ENCODE measurements around the gene RASGEF1C. TPM values are rescaled to one million over a fixed set of nuclear protein-coding genes. Genes with fewer than 3 reads are reported as not detected.

Gene RASGEF1C
- total RNA-seq, 1 experiment from 2014 or later: not detected

DNA sequence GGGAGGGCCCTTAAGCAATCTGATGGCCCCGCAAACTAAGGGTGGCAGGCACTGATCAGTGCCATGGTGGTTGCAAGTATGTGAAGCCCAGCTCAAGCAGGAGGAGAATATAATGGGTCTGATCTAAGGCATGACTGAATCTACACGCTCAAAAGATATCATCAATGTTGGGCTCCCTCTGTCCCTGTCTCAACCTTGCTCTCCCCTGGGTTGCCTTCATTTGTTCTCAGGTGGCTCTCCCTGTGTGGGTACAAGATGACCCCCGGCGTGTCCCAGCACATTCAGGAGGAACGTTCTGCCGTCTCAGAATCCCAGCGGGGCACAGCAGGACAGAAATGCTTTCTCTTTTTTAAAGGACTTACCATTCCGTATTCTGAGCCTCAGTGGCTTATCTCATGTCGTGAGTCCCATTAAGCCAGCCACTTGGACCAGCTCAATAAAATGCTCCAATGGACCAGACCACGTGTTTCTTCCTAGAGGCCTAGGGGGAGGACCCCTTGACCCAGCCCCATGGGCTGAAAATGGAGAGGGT is 125.4 kb downstream of the RASGEF1C start:
- Histone ChIP-seq H3K79me2 (ENCODE audit: low read length) (no peaks in the 10 kb centered on the region), H3K4me3 (ENCODE audit: low read length) (no peak overlapping the region), H3K9me2 (replicated peaks; ENCODE audit: insufficient read depth, low read length) (no peaks in the 10 kb centered on the region), H3K4me1 (ENCODE audit: low read length) (no peaks in the 10 kb centered on the region), H4K20me1 (ENCODE audit: insufficient read depth, low read depth, low read length) (no peaks in the 10 kb centered on the region), H3K36me3 (ENCODE audit: insufficient read depth, low read length) (no peaks in the 10 kb centered on the region), H3K27me3 (ENCODE audit: low read length) (no peaks in the 10 kb centered on the region), H3K9ac (ENCODE audit: low read length) (no peak overlapping the region), H3K9me3 (ENCODE audit: low read length) (no peaks in the 10 kb centered on the region), H2AFZ (ENCODE audit: low read length) (no peak overlapping the region), H3K27ac (ENCODE audit: low read length) (no peak overlapping the region), H3K4me2 (ENCODE audit: low read depth, low read length, poor library complexity, severe bottlenecking) (no peak overlapping the region)
- no peak for DNase-seq

DNA sequence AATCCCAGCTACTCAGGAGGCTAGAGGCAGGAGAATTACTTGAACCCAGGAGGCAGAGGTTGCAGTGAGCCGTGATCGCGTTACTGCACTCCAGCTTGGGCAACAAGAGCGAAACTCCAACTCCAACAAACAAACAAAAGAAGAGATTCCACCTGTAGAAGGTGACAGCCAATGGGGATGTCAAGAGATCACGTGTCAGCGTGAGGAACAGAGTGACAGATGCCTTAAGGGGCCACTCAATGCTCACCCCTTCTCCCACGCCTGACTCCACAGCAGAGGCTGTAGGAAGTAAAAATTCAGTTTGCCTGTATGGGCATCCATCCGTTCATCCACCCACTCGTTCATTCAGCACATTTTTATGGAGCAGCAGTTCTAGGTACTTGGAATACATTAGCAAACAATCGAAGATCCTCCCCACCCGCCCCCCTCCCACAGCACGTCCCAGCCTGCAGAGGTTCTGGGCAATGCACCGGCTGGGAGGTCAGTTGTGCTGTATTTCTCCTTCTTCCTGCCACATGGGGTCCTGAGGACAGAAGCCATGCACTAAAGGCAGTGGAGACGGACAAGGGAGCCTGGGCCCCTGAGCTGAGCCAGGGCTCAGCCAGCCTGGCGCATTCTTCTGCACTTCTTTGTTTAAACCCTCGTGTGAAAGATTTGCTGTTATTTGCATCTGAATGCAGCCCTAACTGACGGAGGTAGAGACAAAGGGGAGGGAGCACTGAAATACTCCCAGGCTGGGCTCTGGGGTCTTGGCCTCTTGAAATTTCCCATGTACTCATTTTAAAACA is 126.2 kb downstream of the RASGEF1C start:
- Histone ChIP-seq H3K27me3 (ENCODE audit: low read length) (no peaks in the 10 kb centered on the region), H3K27ac (ENCODE audit: low read length) (no peak overlapping the region), H2AFZ (ENCODE audit: low read length) (no peak overlapping the region), H3K4me3 (ENCODE audit: low read length) (no peak overlapping the region), H4K20me1 (ENCODE audit: insufficient read depth, low read depth, low read length) (no peaks in the 10 kb centered on the region), H3K9me3 (ENCODE audit: low read length) (no peaks in the 10 kb centered on the region), H3K4me1 (ENCODE audit: low read length) (no peaks in the 10 kb centered on the region), H3K36me3 (ENCODE audit: insufficient read depth, low read length) (no peaks in the 10 kb centered on the region), H3K4me2 (ENCODE audit: low read depth, low read length, poor library complexity, severe bottlenecking) (no peak overlapping the region), H3K9me2 (replicated peaks; ENCODE audit: insufficient read depth, low read length) (no peaks in the 10 kb centered on the region), H3K9ac (ENCODE audit: low read length) (no peak overlapping the region), H3K79me2 (ENCODE audit: low read length) (no peaks in the 10 kb centered on the region)
- DNase-seq: peak; percentile 9

DNA sequence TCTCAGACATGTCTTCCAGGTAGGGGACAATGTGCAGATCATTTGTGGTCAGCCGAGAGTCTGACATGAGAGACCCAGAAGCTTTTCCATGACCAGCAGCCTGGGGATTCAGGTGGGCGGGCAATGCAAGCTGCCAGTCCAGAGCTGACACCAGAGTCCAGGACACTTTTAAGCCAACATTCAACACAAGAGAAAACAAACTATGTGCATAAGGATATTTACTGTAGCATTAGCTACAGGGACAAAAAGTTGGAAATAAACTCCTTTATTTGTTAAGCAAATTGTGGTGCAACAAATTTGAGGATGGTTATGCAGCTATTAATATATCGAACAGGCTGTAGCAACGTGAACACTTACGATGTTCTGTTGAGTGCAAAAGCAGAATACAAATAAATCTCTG is 127.5 kb downstream of the RASGEF1C start:
- Histone ChIP-seq H3K79me2 (ENCODE audit: low read length) (no peaks in the 10 kb centered on the region), H2AFZ (ENCODE audit: low read length) (no peak overlapping the region), H3K9me3 (ENCODE audit: low read length) (no peaks in the 10 kb centered on the region), H4K20me1 (ENCODE audit: insufficient read depth, low read depth, low read length) (no peaks in the 10 kb centered on the region), H3K27ac (ENCODE audit: low read length) (no peak overlapping the region), H3K9ac (ENCODE audit: low read length) (no peak overlapping the region), H3K9me2 (replicated peaks; ENCODE audit: insufficient read depth, low read length) (no peaks in the 10 kb centered on the region), H3K36me3 (ENCODE audit: insufficient read depth, low read length) (no peaks in the 10 kb centered on the region), H3K27me3 (ENCODE audit: low read length) (no peaks in the 10 kb centered on the region), H3K4me3 (ENCODE audit: low read length) (no peak overlapping the region), H3K4me2 (ENCODE audit: low read depth, low read length, poor library complexity, severe bottlenecking) (no peak overlapping the region), H3K4me1 (ENCODE audit: low read length) (no peaks in the 10 kb centered on the region)
- no peak for DNase-seq

DNA sequence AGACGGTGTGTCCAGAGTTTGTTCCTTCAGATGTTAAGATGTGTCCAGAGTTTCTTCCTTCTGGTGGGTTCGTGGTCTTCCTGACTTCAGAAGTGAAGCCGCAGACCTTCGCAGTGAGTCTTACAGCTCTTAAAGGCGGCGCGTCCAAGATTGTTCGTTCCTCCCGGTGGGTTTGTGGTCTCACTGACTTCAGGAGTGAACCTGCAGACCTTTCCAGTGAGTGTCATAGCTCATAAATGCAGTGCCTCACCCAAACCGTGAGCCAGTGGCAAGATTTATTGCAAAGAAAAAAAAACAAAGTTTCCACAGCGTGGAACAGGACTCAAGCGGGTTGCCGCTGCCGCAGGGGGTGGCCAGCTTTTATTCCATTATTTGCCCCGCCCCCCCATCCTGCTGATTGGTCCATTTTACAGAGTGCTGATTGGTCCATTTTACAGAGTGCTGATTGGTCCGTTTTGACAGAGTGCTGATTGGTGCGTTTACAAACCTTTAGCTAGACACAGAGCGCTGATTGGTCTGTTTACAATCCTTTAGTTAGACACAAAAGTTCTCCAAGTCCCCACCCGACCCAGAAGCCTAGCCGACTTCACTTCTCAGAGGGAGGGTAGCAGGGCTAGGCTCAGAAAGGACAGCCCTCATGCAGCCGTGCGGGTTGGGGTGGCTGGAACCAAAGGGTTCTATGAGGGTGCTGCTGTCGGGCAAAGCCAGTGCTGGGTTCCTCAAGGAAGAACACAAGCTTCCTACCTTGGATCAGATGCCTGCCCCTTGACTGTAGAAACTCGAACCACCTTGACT is 128.3 kb downstream of the RASGEF1C start:
- Histone ChIP-seq H2AFZ (ENCODE audit: low read length) (no peak overlapping the region), H3K27ac (ENCODE audit: low read length) (no peak overlapping the region)
- peak; percentile 31 for DNase-seq

DNA sequence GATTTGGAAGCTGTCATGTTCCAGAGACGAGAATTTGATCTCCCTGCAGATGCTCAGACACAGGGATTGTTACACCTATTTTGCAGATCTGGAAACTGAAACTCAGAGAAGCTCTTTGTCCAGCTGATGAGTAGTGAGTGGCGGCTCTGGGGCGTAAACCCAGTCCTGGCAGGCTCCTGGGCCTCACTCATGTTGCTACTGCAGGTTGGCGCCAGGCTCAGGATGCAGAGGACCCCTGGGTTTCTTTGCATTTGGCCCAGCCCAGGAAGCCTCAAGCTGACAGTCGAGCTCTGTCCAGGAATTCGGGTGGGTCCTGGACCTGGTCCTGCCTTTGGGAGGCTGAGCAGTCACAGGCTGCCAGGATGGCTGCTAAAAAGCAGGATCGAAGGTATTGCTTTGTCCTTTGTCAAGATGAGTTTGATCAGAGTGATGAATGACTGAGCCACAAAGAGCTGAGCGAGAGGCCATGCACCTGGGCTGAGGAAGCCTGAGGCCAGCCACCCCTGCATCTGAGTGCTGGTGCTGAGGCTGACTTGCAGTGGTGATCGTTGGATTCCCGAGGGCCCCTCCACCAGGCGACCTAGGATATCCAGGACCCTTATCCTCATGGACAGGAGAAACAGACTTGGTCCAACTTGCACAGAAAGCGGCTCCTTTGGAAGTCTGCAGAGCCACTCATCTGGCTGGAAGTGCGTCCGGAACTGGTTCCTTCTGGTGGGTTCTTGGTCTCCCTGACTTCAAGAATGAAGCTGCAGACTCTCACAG is 129.1 kb downstream of the RASGEF1C start:
- H4K20me1 ChIP-seq (ENCODE audit: insufficient read depth, low read depth, low read length): no peaks in the 10 kb centered on the region
- H2AFZ ChIP-seq (ENCODE audit: low read length): no peak overlapping the region
- no peak overlapping the region for H3K4me2 ChIP-seq (ENCODE audit: low read depth, low read length, poor library complexity, severe bottlenecking)
- no peaks in the 10 kb centered on the region for H3K36me3 ChIP-seq (ENCODE audit: insufficient read depth, low read length)
- no peak overlapping the region for H3K9ac ChIP-seq (ENCODE audit: low read length)
- no peaks in the 10 kb centered on the region for H3K4me1 ChIP-seq (ENCODE audit: low read length)
- no peaks in the 10 kb centered on the region for H3K79me2 ChIP-seq (ENCODE audit: low read length)
- H3K9me3 ChIP-seq (ENCODE audit: low read length): no peaks in the 10 kb centered on the region
- H3K9me2 ChIP-seq (replicated peaks; ENCODE audit: insufficient read depth, low read length): no peaks in the 10 kb centered on the region
- no peak overlapping the region for H3K27ac ChIP-seq (ENCODE audit: low read length)
- no peaks in the 10 kb centered on the region for H3K27me3 ChIP-seq (ENCODE audit: low read length)
- peak; percentile 17 for DNase-seq
- no peak overlapping the region for H3K4me3 ChIP-seq (ENCODE audit: low read length)

More for the DNA sequence above, 128.3 kb downstream of the RASGEF1C start:
- no peak overlapping the region for H3K4me3 ChIP-seq (ENCODE audit: low read length)
- no peaks in the 10 kb centered on the region for H3K9me3 ChIP-seq (ENCODE audit: low read length)
- H3K4me1 ChIP-seq (ENCODE audit: low read length): no peaks in the 10 kb centered on the region
- H3K27me3 ChIP-seq (ENCODE audit: low read length): no peaks in the 10 kb centered on the region
- H3K9ac ChIP-seq (ENCODE audit: low read length): no peak overlapping the region
- H3K4me2 ChIP-seq (ENCODE audit: low read depth, low read length, poor library complexity, severe bottlenecking): no peak overlapping the region
- H3K9me2 ChIP-seq (replicated peaks; ENCODE audit: insufficient read depth, low read length): no peaks in the 10 kb centered on the region
- no peaks in the 10 kb centered on the region for H3K79me2 ChIP-seq (ENCODE audit: low read length)
- H3K36me3 ChIP-seq (ENCODE audit: insufficient read depth, low read length): no peaks in the 10 kb centered on the region
- H4K20me1 ChIP-seq (ENCODE audit: insufficient read depth, low read depth, low read length): no peaks in the 10 kb centered on the region

DNA sequence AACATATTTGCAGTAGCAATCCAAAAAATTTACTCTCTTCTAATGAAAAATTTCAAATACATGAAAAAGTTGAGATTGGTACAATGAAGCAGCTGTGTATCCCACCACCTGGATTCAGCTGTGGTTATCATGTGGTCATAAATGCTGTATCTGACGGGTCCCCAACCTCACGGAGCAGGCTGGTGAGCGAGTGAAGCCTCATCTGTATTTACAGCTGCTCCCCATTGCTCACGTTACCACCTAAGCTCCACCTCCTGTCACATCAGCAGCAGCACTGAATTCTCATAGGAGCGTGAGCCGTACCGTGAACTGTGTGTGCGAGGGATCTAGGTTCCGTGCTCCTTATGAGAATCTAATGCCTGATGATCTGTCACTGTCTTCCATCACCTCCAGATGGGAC is 130.7 kb downstream of the RASGEF1C start:
- H4K20me1 ChIP-seq (ENCODE audit: insufficient read depth, low read depth, low read length): no peaks in the 10 kb centered on the region
- no peaks in the 10 kb centered on the region for H3K79me2 ChIP-seq (ENCODE audit: low read length)
- no peaks in the 10 kb centered on the region for H3K4me1 ChIP-seq (ENCODE audit: low read length)
- H3K27ac ChIP-seq (ENCODE audit: low read length): no peak overlapping the region
- H3K4me3 ChIP-seq (ENCODE audit: low read length): no peak overlapping the region
- no peak overlapping the region for H2AFZ ChIP-seq (ENCODE audit: low read length)
- no peaks in the 10 kb centered on the region for H3K9me3 ChIP-seq (ENCODE audit: low read length)
- DNase-seq: no peak
- no peaks in the 10 kb centered on the region for H3K36me3 ChIP-seq (ENCODE audit: insufficient read depth, low read length)
- no peak overlapping the region for H3K9ac ChIP-seq (ENCODE audit: low read length)
- no peak overlapping the region for H3K4me2 ChIP-seq (ENCODE audit: low read depth, low read length, poor library complexity, severe bottlenecking)
- H3K27me3 ChIP-seq (ENCODE audit: low read length): no peaks in the 10 kb centered on the region
- no peaks in the 10 kb centered on the region for H3K9me2 ChIP-seq (replicated peaks; ENCODE audit: insufficient read depth, low read length)

DNA sequence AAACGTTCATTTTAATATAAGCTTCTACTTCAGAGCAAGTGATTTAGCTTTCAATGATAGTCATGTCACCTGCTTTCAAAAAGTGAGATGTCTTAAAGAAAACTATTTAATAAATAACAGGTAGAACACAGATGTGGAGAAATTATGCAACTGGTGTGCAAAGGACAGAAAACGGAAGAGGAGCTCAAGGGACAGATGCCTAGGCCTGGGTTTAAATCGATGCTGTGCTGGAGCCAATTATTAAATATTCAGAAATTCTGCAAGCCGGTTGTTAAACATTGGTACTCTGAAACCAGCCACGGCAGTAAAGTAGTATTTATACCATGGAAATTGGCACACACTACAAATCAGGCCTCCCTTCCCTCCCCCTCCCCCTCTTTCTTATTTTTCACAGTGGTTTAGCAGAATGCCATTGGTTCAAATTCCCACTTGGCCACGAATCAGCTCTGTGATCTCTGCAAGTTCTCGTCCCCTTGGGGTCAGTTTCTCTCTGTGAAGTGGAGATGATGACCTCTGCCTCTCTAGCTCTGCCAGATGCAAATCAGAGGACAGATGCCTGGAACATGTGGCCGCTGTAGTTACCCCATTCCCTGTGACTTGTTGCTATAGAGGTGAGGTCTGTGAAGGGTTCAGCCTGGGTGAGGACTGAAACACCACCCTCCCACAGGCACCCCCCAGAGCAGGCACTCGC is 131.3 kb downstream of the RASGEF1C start:
- Histone ChIP-seq H4K20me1 (ENCODE audit: insufficient read depth, low read depth, low read length) (no peaks in the 10 kb centered on the region), H3K36me3 (ENCODE audit: insufficient read depth, low read length) (no peaks in the 10 kb centered on the region), H3K9ac (ENCODE audit: low read length) (no peak overlapping the region), H3K79me2 (ENCODE audit: low read length) (no peaks in the 10 kb centered on the region), H3K9me3 (ENCODE audit: low read length) (no peaks in the 10 kb centered on the region), H2AFZ (ENCODE audit: low read length) (no peak overlapping the region), H3K4me1 (ENCODE audit: low read length) (no peaks in the 10 kb centered on the region), H3K27ac (ENCODE audit: low read length) (no peak overlapping the region), H3K4me2 (ENCODE audit: low read depth, low read length, poor library complexity, severe bottlenecking) (no peak overlapping the region), H3K4me3 (ENCODE audit: low read length) (no peak overlapping the region), H3K27me3 (ENCODE audit: low read length) (no peaks in the 10 kb centered on the region), H3K9me2 (replicated peaks; ENCODE audit: insufficient read depth, low read length) (no peaks in the 10 kb centered on the region)
- no peak for DNase-seq

All from Karpas-422 (cell line).